ENCODE measurements around the gene ELP6. TPM values are rescaled to one million over a fixed set of nuclear protein-coding genes. Genes with fewer than 3 reads are reported as not detected.

Gene ELP6
- total and polyA plus RNA-seq, 2 donors (not counting 1 experiment from before 2014, with no cell fraction given) = 29.4 to 32.0 TPM

GRCh38 chr3:47533481-47533880 is 20.0 kb upstream of the ELP6 start:
- ATAC-seq (ENCODE audit: low read depth) (no peak), DNase-seq (no peak)
- WGBS (ENCODE audit: insufficient coverage) = no CpG with 5 or more reads among the region's 2 CpGs
- Histone ChIP-seq H3K79me2 (ENCODE audit: control insufficient read depth, insufficient read depth, low read length) (no peaks in the 10 kb centered on the region), H3K9ac (ENCODE audit: low read length) (no peak overlapping the region), H3K4me3 (ENCODE audit: control extremely low read depth in 1 of 5, extremely low read depth in 1 of 5, insufficient read depth in 1 of 5, low read depth in 2 of 5, low read length in 4 of 5) (no peak overlapping the region), H3K27ac (ENCODE audit: low read length in 2 of 2) (no peak overlapping the region), H3K4me1 (ENCODE audit: control insufficient read depth in 2 of 2, insufficient read depth in 2 of 2, low read length in 2 of 2) (no peaks in the 10 kb centered on the region), H2AFZ (ENCODE audit: insufficient read depth, low read depth, low read length, poor library complexity, severe bottlenecking) (no peak overlapping the region), H4K20me1 (ENCODE audit: control insufficient read depth, insufficient read depth, low read length, poor library complexity, severe bottlenecking) (no peaks in the 10 kb centered on the region), H3K27me3 (replicated peaks in 1 of 4; ENCODE audit: control extremely low read depth in 1 of 4, control insufficient read depth in 3 of 4, insufficient read depth in 4 of 4, low read length in 3 of 4) (peaks cover 0 to 3% (median 0%) of the 10 kb centered on the region in 4 experiments), H3K4me2 (replicated peaks; ENCODE audit: low read depth, low read length, poor library complexity, severe bottlenecking) (no peak overlapping the region), H3K9me3 (ENCODE audit: control extremely low read depth in 1 of 3, control insufficient read depth in 2 of 3, insufficient read depth in 1 of 3, low read length in 2 of 3) (peaks cover 0 to 11% (median 0%) of the 10 kb centered on the region in 3 donors), H3K36me3 (replicated peaks in 1 of 2; ENCODE audit: control extremely low read depth in 1 of 2, control insufficient read depth in 1 of 2, extremely low read depth in 1 of 2, insufficient read depth in 2 of 2, low read length in 1 of 2) (no peaks in the 10 kb centered on the region)
- Mint-ChIP-seq H3K27me3 (peaks cover 16% of the 10 kb centered on the region), H3K4me3 (no peak overlapping the region), H3K9me3 (ENCODE audit: insufficient read depth) (no peaks in the 10 kb centered on the region), H3K27ac (no peak overlapping the region), H3K4me1 (no peaks in the 10 kb centered on the region)
- TF ChIP-seq CTCF (IDR thresholded peaks at IDR 0.05) = no peak
- TF ChIP-seq EZH2 (IDR thresholded peaks at IDR 0.05; ENCODE audit: borderline replicate concordance, insufficient read depth, low read depth, low read length, poor library complexity, severe bottlenecking) = no peak
- intact Hi-C loops (cut with micrococcal nuclease) = no loop called here
- ChIA-PET CTCF (interaction anchor here (0.5 to 2.8 kb wide), 3 partner anchors 9 to 230 kb away, joined by 3 to 9 read pairs (median 3); no protein-coding TSS in a partner anchor), POLR2A (no interaction called here)

- ATAC-seq (ENCODE audit: low read depth) (no peak), DNase-seq (no peak)
- no peak for TF ChIP-seq EZH2 (IDR thresholded peaks at IDR 0.05; ENCODE audit: borderline replicate concordance, insufficient read depth, low read depth, low read length, poor library complexity, severe bottlenecking)
- no peak for TF ChIP-seq CTCF (IDR thresholded peaks at IDR 0.05)
- H3K27me3 ChIP-seq (replicated peaks in 1 of 4; ENCODE audit: control extremely low read depth in 1 of 4, control insufficient read depth in 3 of 4, insufficient read depth in 4 of 4, low read length in 3 of 4) = no peaks in the 10 kb centered on the region
- H3K27me3 Mint-ChIP-seq = no peaks in the 10 kb centered on the region
- H4K20me1 ChIP-seq (ENCODE audit: control insufficient read depth, insufficient read depth, low read length, poor library complexity, severe bottlenecking) = no peaks in the 10 kb centered on the region
- peaks cover 5% of the 10 kb centered on the region for H3K4me1 Mint-ChIP-seq
- H3K27ac Mint-ChIP-seq = no peak overlapping the region
- H3K4me1 ChIP-seq (ENCODE audit: control insufficient read depth in 2 of 2, insufficient read depth in 2 of 2, low read length in 2 of 2) = no peaks in the 10 kb centered on the region
- H3K4me2 ChIP-seq (replicated peaks; ENCODE audit: low read depth, low read length, poor library complexity, severe bottlenecking) = no peak overlapping the region
- POLR2A ChIA-PET = interaction anchor here (0.6 kb wide), 1 partner anchor 12 kb away, joined by 4 read pairs; no protein-coding TSS in a partner anchor
- H3K9me3 Mint-ChIP-seq (ENCODE audit: insufficient read depth) = peaks cover 3% of the 10 kb centered on the region
- peaks cover 0 to 19% (median 0%) of the 10 kb centered on the region in 3 donors for H3K9me3 ChIP-seq (ENCODE audit: control extremely low read depth in 1 of 3, control insufficient read depth in 2 of 3, insufficient read depth in 1 of 3, low read length in 2 of 3)
- no peaks in the 10 kb centered on the region for H3K79me2 ChIP-seq (ENCODE audit: control insufficient read depth, insufficient read depth, low read length)
- no peaks in the 10 kb centered on the region for H3K36me3 ChIP-seq (replicated peaks in 1 of 2; ENCODE audit: control extremely low read depth in 1 of 2, control insufficient read depth in 1 of 2, extremely low read depth in 1 of 2, insufficient read depth in 2 of 2, low read length in 1 of 2)
- intact Hi-C loops (cut with micrococcal nuclease) = no loop called here
- no peak overlapping the region for H2AFZ ChIP-seq (ENCODE audit: insufficient read depth, low read depth, low read length, poor library complexity, severe bottlenecking)
- no peak overlapping the region for H3K4me3 Mint-ChIP-seq
- H3K9ac ChIP-seq (ENCODE audit: low read length) = no peak overlapping the region
- WGBS (ENCODE audit: insufficient coverage) = 100% methylated on average over 4 of the region's 6 CpGs
- H3K4me3 ChIP-seq (ENCODE audit: control extremely low read depth in 1 of 5, extremely low read depth in 1 of 5, insufficient read depth in 1 of 5, low read depth in 2 of 5, low read length in 4 of 5) = no peak overlapping the region
- H3K27ac ChIP-seq (ENCODE audit: low read length in 2 of 2) = no peak overlapping the region
- CTCF ChIA-PET = no interaction called here
Observed at GRCh38 chr3:47527952-47528725, 14.6 kb upstream of the ELP6 start.

Data from B cell (primary cell).